Stomach (tissue), 9 donors: ENCODE results near the gene ATP9A. TPM values are rescaled to one million over a fixed set of nuclear protein-coding genes. Genes with fewer than 3 reads are reported as not detected.
A peak's percentile ranks its signal among the peaks of the same experiment; 100 is the strongest.

ENCODE experiments used
- DNase-seq, 2 donors: peaks; one replicate each; pipeline versions ENCODE4 v3.0.0 to v3.0.0-alpha.2; 2013 to 2019
- H3K27ac ChIP-seq, 5 donors: fragments of 200-600 bp in 4 of 5; sonication (generic) in 4 of 5; one replicate each; pipeline ENCODE4 v1.5.1; 2013 to 2019; ENCODE audit warnings: mild to moderate bottlenecking in 1 of 5, moderate library complexity in 1 of 5
- H3K27me3 ChIP-seq, 3 donors: fragments of 200-600 bp; sonication (generic); one replicate each; pipeline ENCODE4 v1.5.1; 2017 to 2019; ENCODE audit warnings: mixed run types in 1 of 3
- H3K36me3 ChIP-seq, 4 donors: fragments of 200-600 bp; sonication (generic); 1 replicate in 3 of 4; 2 replicates in 1 of 4; pipeline ENCODE4 v1.5.1; 2016 to 2019
- H3K4me1 ChIP-seq, 4 donors: fragments of 200-600 bp; sonication (generic); one replicate each; pipeline ENCODE4 v1.5.1; 2016 to 2019
- H3K4me3 ChIP-seq, 4 donors: fragments of 200-600 bp; sonication (generic) in 3 of 4; one replicate each; pipeline ENCODE4 v1.5.1; 2016 to 2019; ENCODE audit warnings: mild to moderate bottlenecking in 1 of 4
- H3K9me3 ChIP-seq, 4 donors: fragments of 200-600 bp; sonication (generic); one replicate each; pipeline ENCODE4 v1.5.1; 2016 to 2019
- EP300 ChIP-seq: sonication (generic); formaldehyde crosslinking; IDR thresholded peaks from one replicate; pipeline ENCODE4 v1.6.1; 2017; ENCODE audit warnings: antibody characterized with exemption
- POLR2A ChIP-seq, 4 donors: fragments of 450-650 bp; IDR thresholded peaks; one replicate each; pipeline ENCODE4 v1.6.1; 2016; ENCODE audit warnings: antibody characterized with exemption in 4 of 4, control low read depth in 2 of 4, mild to moderate bottlenecking in 1 of 4, moderate library complexity in 1 of 4
- POLR2AphosphoS5 ChIP-seq, 3 donors: sonication (generic); formaldehyde crosslinking; IDR thresholded peaks; one replicate each; pipeline ENCODE4 v1.6.1; 2016; ENCODE audit warnings: antibody characterized with exemption in 3 of 3
- WGBS, 5 donors: extraction: QIAGEN DNeasy Blood & Tissue Kit in 3 of 5; methylation state at CpG; one replicate each; pipeline versions ENCODE4 v1.1.5 to v1.1.7; 2013 to 2018; 5-methylcytosine and 5-hydroxymethylcytosine counted together
- intact Hi-C: fragments of 100-400 bp; cut with DNase I; formaldehyde crosslinking; loops from one replicate; pipeline ENCODE4 v1.15.1; 2023; ENCODE audit warnings: low total_unique reads
- polyA plus RNA-seq, 3 donors: library from polyadenylated mRNA; stranded (reverse); fragments of 200-250 nt; gene quantifications; one replicate each; pipeline ENCODE4 v1.2.3, GENCODE V29; 2013
- total RNA-seq, 5 donors: library from RNA; depleted of rRNA; stranded (reverse); fragments of >200 nt; gene quantifications; one replicate each; pipeline versions ENCODE4 v1.1.0 to v1.2.3, GENCODE V29; 2014 to 2016
- TF ChIP-seq, protein P1 (sequence below), 7 experiments: fragments of 450-650 bp in 4 of 7; fragments of 200-600 bp in 3 of 7; sonication (generic) in 3 of 7; IDR thresholded peaks; one replicate each; pipeline ENCODE4 v1.5.1; 2016 to 2019; ENCODE audit warnings: antibody characterized with exemption in 7 of 7, control low read depth in 2 of 7, mild to moderate bottlenecking in 1 of 7
- donor health status: healthy with polysubstance abuse.
- donor health status: Bipolar disorder and iron deficiency.
- donor health status: healthy.

Gene ATP9A
- total and polyA plus RNA-seq, 8 donors, result 3.2 to 58.9 (median 12.7) TPM

DNA sequence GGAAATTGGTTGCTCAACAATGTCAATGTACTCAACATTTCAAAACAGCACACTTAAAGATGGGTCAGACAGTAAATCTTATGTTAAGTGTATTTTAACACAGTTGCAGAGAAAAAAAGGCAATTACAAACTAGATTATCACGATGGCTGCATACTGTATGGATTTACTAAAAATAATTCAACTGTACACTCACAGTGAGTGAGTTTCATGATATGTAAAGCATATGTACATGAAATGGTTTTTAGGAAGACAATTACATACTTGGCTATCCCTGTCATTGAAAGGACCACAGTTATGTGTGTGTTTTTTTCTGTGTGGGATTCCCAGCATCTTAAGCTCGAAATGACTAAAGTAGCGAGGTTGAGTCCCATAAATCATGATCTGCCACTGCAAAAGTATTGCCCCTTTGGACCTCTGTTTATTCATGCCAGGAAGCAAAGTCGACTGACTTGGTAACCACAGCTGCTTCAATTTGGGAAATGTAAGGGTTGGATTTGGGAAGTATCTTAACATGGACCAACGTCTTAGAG, 39.6 kb upstream of the ATP9A start:
- H3K27me3 ChIP-seq, result peaks cover 0 to 7% (median 0%) of the 10 kb centered on the region in 3 donors
- no peaks in the 10 kb centered on the region for H3K36me3 ChIP-seq
- H3K27ac ChIP-seq, result no peak overlapping the region
- intact Hi-C loops, result no loop called here
- H3K4me3 ChIP-seq, result no peak overlapping the region
- 65 to 68% (median 67%) methylated on average over 5 of the region's 5 CpGs for WGBS, 5 donors
- H3K9me3 ChIP-seq, result no peaks in the 10 kb centered on the region
- no peak for DNase-seq
- H3K4me1 ChIP-seq, result no peaks in the 10 kb centered on the region
- TF ChIP-seq POLR2AphosphoS5 (IDR thresholded peaks at IDR 0.05) (no peak), EP300 (no peak), POLR2A (IDR thresholded peaks at IDR 0.05) (no peak)
- TF ChIP-seq, protein P1, sequence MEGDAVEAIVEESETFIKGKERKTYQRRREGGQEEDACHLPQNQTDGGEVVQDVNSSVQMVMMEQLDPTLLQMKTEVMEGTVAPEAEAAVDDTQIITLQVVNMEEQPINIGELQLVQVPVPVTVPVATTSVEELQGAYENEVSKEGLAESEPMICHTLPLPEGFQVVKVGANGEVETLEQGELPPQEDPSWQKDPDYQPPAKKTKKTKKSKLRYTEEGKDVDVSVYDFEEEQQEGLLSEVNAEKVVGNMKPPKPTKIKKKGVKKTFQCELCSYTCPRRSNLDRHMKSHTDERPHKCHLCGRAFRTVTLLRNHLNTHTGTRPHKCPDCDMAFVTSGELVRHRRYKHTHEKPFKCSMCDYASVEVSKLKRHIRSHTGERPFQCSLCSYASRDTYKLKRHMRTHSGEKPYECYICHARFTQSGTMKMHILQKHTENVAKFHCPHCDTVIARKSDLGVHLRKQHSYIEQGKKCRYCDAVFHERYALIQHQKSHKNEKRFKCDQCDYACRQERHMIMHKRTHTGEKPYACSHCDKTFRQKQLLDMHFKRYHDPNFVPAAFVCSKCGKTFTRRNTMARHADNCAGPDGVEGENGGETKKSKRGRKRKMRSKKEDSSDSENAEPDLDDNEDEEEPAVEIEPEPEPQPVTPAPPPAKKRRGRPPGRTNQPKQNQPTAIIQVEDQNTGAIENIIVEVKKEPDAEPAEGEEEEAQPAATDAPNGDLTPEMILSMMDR (IDR thresholded peaks at IDR 0.05), result no peak

DNA sequence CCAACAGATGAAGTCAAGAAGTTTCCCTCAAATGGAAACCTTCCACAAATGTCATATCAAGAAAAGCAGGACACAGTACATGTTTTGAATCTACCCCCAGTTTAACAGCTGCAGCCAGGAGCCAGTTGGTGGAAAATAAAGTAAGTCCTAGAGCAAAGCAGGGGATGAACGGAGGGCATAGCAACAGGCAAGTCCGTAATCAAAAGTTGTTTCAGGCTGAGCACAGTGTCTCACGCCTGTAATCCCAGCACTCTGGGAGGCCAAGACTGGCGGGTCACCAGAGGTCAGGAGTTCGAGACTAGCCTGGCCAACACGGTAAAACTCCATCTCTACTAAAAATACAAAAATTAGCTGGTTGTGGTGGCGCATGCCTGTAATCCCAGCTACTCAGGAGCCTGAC, 36.6 kb upstream of the ATP9A start:
- no peak overlapping the region for H3K4me3 ChIP-seq
- TF ChIP-seq POLR2A (IDR thresholded peaks at IDR 0.05) (no peak), EP300 (no peak), POLR2AphosphoS5 (IDR thresholded peaks at IDR 0.05) (no peak)
- TF ChIP-seq, protein P1 (IDR thresholded peaks at IDR 0.05), result no peak
- peaks cover 19 to 27% (median 26%) of the 10 kb centered on the region in 4 donors for H3K4me1 ChIP-seq
- 76 to 85% (median 82%) methylated on average over 7 of the region's 7 CpGs for WGBS, 5 donors
- H3K36me3 ChIP-seq, result no peaks in the 10 kb centered on the region
- DNase-seq, result peak in 1 of 2 donors; percentile 11
- intact Hi-C loops, result no loop called here
- peaks cover 15 to 36% (median 27%) of the 10 kb centered on the region in 3 donors for H3K27me3 ChIP-seq
- no peaks in the 10 kb centered on the region for H3K9me3 ChIP-seq
- H3K27ac ChIP-seq, result no peak overlapping the region

DNA sequence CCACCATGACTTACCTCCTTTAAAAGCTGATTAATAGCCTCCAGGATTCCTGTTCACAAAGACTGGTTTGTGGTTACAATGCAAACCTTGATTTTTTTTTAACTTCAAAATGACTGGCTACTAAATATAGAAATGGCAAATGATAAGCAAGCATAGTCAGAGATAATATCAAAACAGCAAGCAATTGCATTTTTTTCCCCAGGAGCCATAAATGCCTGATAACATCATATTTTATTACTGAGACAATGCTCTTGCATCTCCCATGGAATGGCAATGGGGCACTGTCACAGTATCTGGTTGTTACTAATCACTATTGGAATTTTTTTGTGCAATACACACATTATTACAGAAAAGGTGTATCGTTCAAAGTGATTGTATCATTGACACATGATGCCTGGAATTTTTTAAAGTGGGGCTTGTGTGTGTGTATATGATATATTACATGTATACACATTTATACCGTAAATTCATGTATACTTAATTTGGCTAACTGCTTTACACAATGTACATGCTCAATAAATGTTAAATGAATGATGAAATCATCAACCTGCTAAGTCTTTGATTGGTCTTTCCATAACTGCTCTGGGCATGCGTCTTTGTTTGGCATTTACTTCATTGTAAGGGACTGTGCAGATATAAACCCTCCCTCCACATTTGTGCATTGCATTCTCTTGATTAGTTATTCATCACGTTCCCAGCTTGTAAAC, 35.1 kb upstream of the ATP9A start:
- intact Hi-C loops, result no loop called here
- peaks cover 19 to 31% (median 27%) of the 10 kb centered on the region in 4 donors for H3K4me1 ChIP-seq
- no peaks in the 10 kb centered on the region for H3K9me3 ChIP-seq
- WGBS, 5 donors, result 66 to 78% (median 71%) methylated on average over 4 of the region's 4 CpGs
- peaks cover 15 to 51% (median 30%) of the 10 kb centered on the region in 3 donors for H3K27me3 ChIP-seq
- no peaks in the 10 kb centered on the region for H3K36me3 ChIP-seq
- TF ChIP-seq EP300 (no peak), POLR2A (IDR thresholded peaks at IDR 0.05) (no peak)
- TF ChIP-seq, protein P1 (IDR thresholded peaks at IDR 0.05), result no peak
- no peak overlapping the region for H3K4me3 ChIP-seq
- DNase-seq, result no peak
- H3K27ac ChIP-seq, result no peak overlapping the region

DNA sequence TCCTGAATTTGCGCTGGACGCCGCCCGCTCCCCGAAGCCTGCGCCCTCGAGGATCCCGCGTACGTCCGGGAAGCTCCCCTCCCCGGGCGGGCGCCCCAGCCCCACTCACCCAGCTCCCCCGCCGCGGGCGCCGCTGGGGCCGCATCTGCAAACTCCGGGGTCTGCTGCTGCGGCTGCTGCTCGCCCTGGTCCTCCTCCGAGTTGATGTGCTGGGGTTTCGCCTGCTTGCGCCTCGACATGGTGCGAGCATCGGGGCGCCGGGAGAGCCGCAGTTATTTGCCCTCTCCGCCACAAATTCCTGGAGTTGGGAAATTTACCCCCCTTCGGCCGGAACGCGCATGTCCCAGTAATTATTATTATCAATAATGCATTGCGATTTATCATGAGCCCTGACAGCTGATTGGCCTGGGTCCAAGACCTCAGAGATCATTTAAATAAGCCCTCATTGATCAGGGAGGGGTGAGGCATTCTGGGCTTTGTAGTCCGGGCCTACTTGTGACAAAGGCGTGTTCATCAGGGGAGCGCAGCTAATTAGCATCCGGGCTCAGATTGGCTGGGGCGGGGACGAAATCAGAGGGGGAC, 34.1 kb upstream of the ATP9A start, which contains the start of gene SALL4:
TSS of gene SALL4 (minus strand) at position 352 of the 582 bp plus-strand sequence. CDS start at position 239, 113 bp downstream.
- WGBS, 5 donors, result 17 to 34% (median 19%) methylated on average over 32 to 44 of the region's 44 CpGs
- intact Hi-C loops, result no loop called here
- peak; percentile 25 to 72 for DNase-seq
- H3K36me3 ChIP-seq, result no peaks in the 10 kb centered on the region
- peaks cover 15 to 56% (median 30%) of the 10 kb centered on the region in 3 donors for H3K27me3 ChIP-seq
- peaks cover 19 to 31% (median 27%) of the 10 kb centered on the region in 4 donors for H3K4me1 ChIP-seq
- no peaks in the 10 kb centered on the region for H3K9me3 ChIP-seq
- TF ChIP-seq, protein P1 (IDR thresholded peaks at IDR 0.05), result no peak
- no peak for TF ChIP-seq EP300
- no peak for TF ChIP-seq POLR2AphosphoS5 (IDR thresholded peaks at IDR 0.05)
- H3K4me3 ChIP-seq, result peak within 1 kb of the TSS; percentile 37 to 60 (median 40)
- H3K27ac ChIP-seq, result no peak within 1 kb of the TSS
